ENCODE results near the gene TEX9. TPM values are rescaled to one million over a fixed set of nuclear protein-coding genes. Genes with fewer than 3 reads are reported as not detected.
"Not testable (repeated sequence)": the region's sequence is repeated elsewhere in the genome, so short reads cannot be mapped to it uniquely, and the experiment has no call there.

Gene TEX9
- total RNA-seq (2014; rRNA removed; shearing (Covaris generic)): 0.16 and 1.2 TPM in 2 replicates

DNA sequence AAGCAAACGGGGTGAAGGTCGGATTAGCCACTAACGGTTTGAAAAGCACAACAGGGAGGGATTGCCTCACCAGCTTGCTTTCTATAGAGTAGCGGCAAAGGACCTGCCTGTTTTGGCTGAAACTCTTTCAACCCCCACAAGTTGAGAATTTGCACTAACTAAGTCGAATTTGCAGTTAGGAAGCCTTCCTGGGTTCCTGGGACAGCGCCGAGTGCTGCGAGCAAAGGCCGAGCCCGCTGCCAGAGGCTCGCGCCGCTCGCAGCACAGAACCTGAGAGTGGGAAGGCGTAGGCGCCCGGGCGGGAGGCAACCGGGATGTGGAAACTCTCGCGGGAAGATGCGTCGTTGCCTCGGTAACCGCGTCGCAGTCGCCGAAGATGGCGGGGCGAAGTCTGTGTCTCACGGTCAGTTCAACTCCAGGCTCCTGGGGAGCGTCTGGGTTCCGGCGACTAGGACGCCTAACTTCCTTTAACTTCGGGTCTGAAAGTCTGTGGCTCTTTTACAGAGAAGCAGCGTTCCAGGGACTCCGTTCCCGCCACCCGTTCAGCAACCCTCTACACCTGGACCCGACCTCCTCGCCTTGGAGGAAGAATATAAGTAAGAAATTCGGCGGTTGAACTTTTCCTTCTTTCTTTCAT lies at the start of gene TEX9:
TEX9 (plus strand) TSS at position 352 of the 637 bp plus-strand sequence; CDS start at position 377, 25 bp downstream.
- peaks cover 8% of the 10 kb centered on the region for H3K27me3 ChIP-seq (replicated peaks)
- peaks cover 9% of the 10 kb centered on the region for H3K4me1 ChIP-seq (replicated peaks)
- H3K4me3 ChIP-seq: peak within 1 kb of the TSS; percentile 49
- H3K9me3 ChIP-seq (replicated peaks): no peaks in the 10 kb centered on the region
- H3K27ac ChIP-seq: no peak within 1 kb of the TSS
- H3K36me3 ChIP-seq: no peaks in the 10 kb centered on the region
- peak; percentile 73 to 84 for DNase-seq (ENCODE audit: low read depth in 1 of 2, low spot score in 2 of 2)

DNA sequence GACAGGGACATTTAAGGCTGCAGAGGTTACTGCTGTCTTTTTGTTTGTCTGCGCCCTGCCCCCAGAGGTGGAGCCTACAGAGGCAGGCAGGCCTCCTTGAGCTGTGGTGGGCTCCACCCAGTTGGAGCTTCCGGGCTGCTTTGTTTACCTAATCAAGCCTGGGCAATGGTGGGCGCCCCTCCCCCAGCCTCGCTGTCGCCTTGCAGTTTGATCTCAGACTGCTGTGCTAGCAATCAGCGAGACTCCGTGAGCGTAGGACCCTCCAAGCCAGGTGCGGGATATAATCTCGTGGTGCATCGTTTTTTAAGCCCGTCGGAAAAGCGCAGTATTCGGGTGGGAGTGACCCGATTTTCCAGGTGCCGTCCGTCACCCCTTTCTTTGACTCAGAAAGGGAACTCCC lies 48.7 kb upstream of the TEX9 start:
- H3K36me3 ChIP-seq; H3K4me1 ChIP-seq (replicated peaks); H3K9me3 ChIP-seq (replicated peaks); DNase-seq (ENCODE audit: low read depth in 1 of 2, low spot score in 2 of 2); H3K27me3 ChIP-seq (replicated peaks); H3K27ac ChIP-seq; H3K4me3 ChIP-seq: not testable (repeated sequence)

DNA sequence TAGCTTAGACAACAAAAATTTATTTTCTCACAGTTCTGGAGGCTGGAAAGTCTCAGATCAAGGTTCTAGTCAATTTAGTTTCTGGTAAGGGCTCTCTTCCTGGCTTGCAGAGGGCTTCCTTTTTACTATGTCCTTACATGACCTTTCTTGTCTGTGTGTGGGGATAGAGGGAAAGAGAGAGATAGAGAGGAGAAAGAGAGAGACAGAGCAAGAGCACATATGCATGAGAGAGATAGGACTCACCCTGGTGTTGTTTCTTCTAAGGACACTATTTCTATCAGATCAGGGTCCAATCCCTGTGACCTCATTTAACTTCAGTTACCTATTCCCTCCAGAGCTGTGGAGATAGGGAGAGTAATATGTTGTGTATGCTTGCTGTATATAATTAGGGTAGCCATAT lies 44.9 kb upstream of the TEX9 start:
- DNase-seq (ENCODE audit: low read depth in 1 of 2, low spot score in 2 of 2): no peak
- Histone ChIP-seq H3K36me3 (no peaks in the 10 kb centered on the region), H3K27ac (no peak overlapping the region), H3K27me3 (replicated peaks) (0 out of 2 replicates have a peak, but pooled peaks cover 2% of the 10 kb centered on the region), H3K4me1 (replicated peaks) (peaks cover 8% of the 10 kb centered on the region), H3K4me3 (no peak overlapping the region), H3K9me3 (replicated peaks) (no peaks in the 10 kb centered on the region)

DNA sequence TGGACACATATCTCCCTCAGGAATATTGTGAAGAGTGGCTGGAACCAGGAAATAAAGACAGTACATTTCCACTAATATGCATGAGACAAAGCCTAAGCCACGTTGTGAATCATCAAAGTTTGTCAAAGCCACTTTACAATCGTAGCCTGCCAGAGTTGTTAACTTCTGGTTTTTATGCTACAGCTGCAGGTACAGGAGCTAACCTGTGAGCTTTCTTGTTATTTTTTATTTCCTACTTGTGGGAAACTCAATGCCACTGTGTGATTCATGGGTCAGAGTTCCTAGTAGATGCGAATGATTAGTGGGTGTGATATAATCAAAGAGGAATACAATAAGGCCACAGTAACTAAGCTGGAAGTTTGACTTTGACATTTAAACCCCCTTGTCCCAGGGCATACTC lies 44.4 kb upstream of the TEX9 start:
- peaks cover 8% of the 10 kb centered on the region for H3K4me1 ChIP-seq (replicated peaks)
- H3K27ac ChIP-seq: no peak overlapping the region
- H3K4me3 ChIP-seq: no peak overlapping the region
- 0 out of 2 replicates have a peak, but pooled peaks cover 2% of the 10 kb centered on the region for H3K27me3 ChIP-seq (replicated peaks)
- DNase-seq (ENCODE audit: low read depth in 1 of 2, low spot score in 2 of 2): no peak
- no peaks in the 10 kb centered on the region for H3K36me3 ChIP-seq
- H3K9me3 ChIP-seq (replicated peaks): no peaks in the 10 kb centered on the region

DNA sequence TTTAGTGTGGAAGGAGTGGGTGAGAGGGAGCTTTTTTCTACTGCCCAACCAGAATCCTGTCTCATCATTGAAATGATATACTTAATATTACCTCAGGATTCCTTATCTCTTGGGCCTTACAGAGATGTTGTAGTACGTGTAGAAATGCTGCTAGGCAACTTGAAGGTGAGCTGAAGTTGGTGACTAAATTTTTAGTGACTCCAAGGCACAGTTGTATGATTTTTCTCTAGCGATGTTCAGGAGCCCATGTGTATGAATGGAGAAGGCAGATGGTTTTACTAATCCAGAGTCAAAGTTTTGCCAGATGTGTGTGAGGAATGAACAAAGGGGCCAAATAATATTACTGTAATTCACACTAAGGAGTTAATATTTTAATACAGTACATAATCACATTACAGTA lies 42.8 kb upstream of the TEX9 start:
- Histone ChIP-seq H3K27me3 (replicated peaks) (0 out of 2 replicates have a peak, but pooled peaks cover 2% of the 10 kb centered on the region), H3K4me3 (no peak overlapping the region), H3K27ac (no peak overlapping the region), H3K36me3 (no peaks in the 10 kb centered on the region), H3K4me1 (replicated peaks) (peaks cover 8% of the 10 kb centered on the region), H3K9me3 (replicated peaks) (no peaks in the 10 kb centered on the region)
- DNase-seq (ENCODE audit: low read depth in 1 of 2, low spot score in 2 of 2): no peak

DNA sequence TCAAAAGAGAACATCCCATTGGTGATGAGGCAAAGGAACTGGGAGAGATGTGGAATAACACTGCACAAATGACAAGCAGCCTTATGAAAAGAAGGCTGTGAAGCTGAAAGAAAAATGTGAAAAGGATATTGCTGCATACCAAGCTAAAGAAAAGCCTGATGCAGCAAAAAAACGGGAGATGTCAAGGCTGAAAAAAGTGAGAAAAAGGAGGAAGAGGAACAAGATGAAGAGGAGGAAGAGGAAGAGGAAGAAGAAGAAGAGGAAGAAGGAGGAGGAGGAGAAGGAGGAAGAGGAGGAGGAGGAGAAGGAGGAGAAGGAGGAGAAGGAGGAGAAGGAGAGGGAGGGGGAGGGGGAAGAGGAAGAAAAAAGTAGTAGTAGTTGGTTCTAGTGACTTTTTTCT lies 41.8 kb upstream of the TEX9 start:
- DNase-seq (ENCODE audit: low read depth in 1 of 2, low spot score in 2 of 2): no peak
- Histone ChIP-seq H3K9me3 (replicated peaks) (no peaks in the 10 kb centered on the region), H3K27ac (no peak overlapping the region), H3K4me1 (replicated peaks) (peaks cover 8% of the 10 kb centered on the region), H3K4me3 (no peak overlapping the region), H3K27me3 (replicated peaks) (no peaks in the 10 kb centered on the region), H3K36me3 (no peaks in the 10 kb centered on the region)

DNA sequence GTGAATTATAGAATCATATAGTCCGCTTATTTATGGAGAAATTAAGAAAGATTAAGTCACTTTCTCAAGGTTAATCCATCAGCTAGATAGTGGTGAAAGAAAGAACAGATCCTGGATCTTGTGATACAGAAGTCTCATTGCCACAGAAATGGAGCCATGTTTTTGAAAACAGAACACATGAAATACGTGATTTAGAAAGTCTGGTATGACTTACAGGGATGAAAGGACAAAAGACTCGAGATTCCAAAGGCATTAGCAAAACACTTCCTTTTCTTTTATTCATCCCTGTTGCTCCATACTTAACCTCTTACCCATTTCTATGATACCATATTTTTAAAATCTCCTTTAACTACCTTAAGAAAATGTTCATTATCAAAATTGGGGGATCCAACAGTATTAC lies 40.0 kb upstream of the TEX9 start:
- no peak for DNase-seq (ENCODE audit: low read depth in 1 of 2, low spot score in 2 of 2)
- Histone ChIP-seq H3K4me1 (replicated peaks) (peaks cover 8% of the 10 kb centered on the region), H3K4me3 (no peak overlapping the region), H3K27me3 (replicated peaks) (no peaks in the 10 kb centered on the region), H3K9me3 (replicated peaks) (no peaks in the 10 kb centered on the region), H3K36me3 (no peaks in the 10 kb centered on the region), H3K27ac (no peak overlapping the region)

DNA sequence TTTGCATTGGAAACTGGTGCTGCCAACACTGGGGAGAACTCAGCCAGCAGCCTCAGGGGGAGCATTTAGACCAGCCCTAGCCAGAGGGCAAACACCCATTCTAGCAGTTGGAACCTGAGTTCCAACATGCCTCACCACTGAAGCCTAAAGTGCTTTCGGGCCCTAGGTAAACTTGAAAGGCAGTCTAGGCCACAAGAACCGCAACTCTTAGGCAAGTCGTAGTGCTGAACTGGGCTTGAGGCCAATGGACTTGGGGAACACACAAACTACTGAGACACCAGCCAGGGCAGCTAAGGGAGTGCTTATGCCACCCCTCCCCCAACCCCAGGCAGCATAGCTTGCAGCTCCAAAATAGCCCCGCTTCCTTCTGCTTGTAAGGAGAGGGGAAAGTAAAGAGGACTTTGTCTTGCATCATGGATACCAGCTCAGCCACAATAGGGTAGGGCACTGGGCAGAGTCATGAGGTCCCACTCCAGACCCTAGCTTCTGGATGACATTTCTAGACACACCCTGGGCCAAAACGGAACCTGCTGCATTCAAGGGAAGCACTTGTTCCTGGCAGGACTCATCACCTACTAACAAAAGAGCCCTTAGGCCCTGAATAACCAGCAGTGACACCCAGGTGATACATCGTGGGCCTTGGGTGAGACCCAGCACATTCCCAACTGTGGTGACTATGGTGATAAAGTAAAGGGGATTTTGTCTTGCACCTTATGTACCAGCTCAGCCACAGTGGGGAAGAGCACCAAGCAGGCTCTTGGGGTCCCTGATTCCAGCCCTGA lies 37.3 kb upstream of the TEX9 start:
- DNase-seq (ENCODE audit: low read depth in 1 of 2, low spot score in 2 of 2): no peak
- no peaks in the 10 kb centered on the region for H3K27me3 ChIP-seq (replicated peaks)
- no peaks in the 10 kb centered on the region for H3K9me3 ChIP-seq (replicated peaks)
- no peaks in the 10 kb centered on the region for H3K36me3 ChIP-seq
- H3K27ac ChIP-seq: no peak overlapping the region
- no peak overlapping the region for H3K4me3 ChIP-seq
- H3K4me1 ChIP-seq (replicated peaks): peaks cover 8% of the 10 kb centered on the region

DNA sequence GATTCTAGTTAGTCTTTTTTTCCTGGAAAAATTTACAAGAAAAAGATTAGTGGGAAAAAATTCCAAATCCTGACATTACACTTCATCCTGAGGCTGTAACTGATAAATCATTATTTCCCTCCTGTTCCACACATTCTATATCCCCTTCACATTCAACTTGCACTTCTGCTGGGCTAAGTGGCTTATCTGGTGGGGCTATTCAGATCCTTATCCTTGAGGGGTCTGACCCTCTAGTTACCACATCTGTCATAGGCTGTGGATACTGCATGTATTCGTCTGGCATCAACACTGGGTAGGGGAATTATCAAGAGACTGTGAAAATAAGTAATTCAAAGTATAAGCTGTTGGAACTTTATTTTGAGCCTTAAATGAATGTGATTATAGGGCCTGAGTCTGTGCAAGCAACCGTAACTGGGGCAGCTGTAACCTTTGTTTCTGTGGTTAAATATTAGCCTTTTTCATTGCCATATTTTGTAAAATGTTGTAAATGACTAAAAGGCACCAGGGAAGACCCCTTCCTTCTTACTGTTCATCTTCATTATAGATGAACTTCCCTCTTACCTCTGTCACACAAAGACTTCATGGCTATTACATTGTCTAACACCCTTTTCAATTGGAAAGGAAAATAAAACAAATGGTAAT lies 28.0 kb upstream of the TEX9 start:
- H3K4me3 ChIP-seq: no peak overlapping the region
- no peaks in the 10 kb centered on the region for H3K36me3 ChIP-seq
- H3K27ac ChIP-seq: no peak overlapping the region
- no peak for DNase-seq (ENCODE audit: low read depth in 1 of 2, low spot score in 2 of 2)
- H3K9me3 ChIP-seq (replicated peaks): 0 out of 2 replicates have a peak, but pooled peaks cover 5% of the 10 kb centered on the region
- no peaks in the 10 kb centered on the region for H3K4me1 ChIP-seq (replicated peaks)
- no peaks in the 10 kb centered on the region for H3K27me3 ChIP-seq (replicated peaks)

DNA sequence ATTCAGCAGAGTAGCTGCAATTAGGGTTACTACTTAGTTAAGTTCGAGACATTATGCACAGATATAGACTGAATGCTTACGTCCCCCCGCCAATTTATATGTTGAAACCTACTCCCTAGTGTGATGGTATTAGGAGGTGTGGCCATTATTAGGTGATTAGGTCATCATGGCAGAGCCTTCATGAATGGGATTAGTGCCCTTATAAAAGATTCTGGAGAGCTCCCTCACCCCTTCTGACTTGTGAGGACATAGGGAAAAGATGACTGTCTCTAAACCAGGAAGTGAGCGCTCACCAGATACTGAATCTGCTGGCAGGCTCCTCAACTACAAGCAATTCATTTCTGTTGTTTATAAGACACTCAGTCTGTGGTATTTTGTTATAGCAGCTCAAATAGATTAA lies 25.6 kb upstream of the TEX9 start:
- DNase-seq (ENCODE audit: low read depth in 1 of 2, low spot score in 2 of 2): no peak

DNA sequence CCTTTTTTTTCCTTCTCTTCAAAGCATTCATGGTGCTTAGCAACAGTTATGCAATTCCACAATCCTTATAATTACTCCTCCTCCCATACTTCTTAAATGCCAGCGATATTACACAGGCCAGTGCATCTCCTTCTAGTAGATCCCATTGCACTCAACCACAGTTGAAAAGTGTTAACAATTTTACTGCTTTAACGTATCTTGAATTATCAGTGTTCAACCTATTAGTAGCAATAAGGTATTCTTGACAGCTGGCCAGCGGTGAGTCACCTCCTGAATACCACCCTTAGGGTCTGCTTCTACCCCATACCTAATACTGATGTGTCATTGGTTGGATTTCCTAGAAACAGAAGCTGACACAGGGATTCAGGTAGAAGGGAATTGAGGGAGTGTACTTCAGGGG lies 24.0 kb upstream of the TEX9 start:
- no peaks in the 10 kb centered on the region for H3K27me3 ChIP-seq (replicated peaks)
- no peak for DNase-seq (ENCODE audit: low read depth in 1 of 2, low spot score in 2 of 2)
- no peaks in the 10 kb centered on the region for H3K36me3 ChIP-seq
- H3K27ac ChIP-seq: no peak overlapping the region
- H3K4me3 ChIP-seq: no peak overlapping the region
- no peaks in the 10 kb centered on the region for H3K9me3 ChIP-seq (replicated peaks)
- H3K4me1 ChIP-seq (replicated peaks): no peaks in the 10 kb centered on the region

More for the DNA sequence above, 25.6 kb upstream of the TEX9 start:
- no peaks in the 10 kb centered on the region for H3K9me3 ChIP-seq (replicated peaks)
- H3K27me3 ChIP-seq (replicated peaks): no peaks in the 10 kb centered on the region
- H3K27ac ChIP-seq: no peak overlapping the region
- H3K4me3 ChIP-seq: no peak overlapping the region
- H3K36me3 ChIP-seq: no peaks in the 10 kb centered on the region
- no peaks in the 10 kb centered on the region for H3K4me1 ChIP-seq (replicated peaks)

DNA sequence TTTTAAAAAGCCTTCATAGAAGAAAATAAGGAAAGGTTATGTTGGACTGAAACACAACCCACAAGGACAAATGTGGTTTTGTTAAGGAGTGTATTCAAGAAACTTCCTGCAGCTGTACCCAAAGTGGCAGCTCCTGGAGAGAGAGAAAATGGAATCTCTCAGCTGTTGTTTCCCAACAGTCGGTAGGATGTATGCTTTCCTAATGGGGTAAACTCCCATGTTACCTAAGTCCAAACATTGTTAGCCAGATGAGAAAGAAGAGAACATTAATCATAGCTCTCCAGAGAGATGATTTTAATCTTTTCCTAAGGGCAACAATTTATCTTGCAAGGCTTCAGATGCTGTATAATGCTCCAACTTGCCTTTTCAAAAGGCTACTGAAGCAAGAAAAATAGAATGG lies 22.6 kb upstream of the TEX9 start:
- Histone ChIP-seq H3K4me1 (replicated peaks) (no peaks in the 10 kb centered on the region), H3K27me3 (replicated peaks) (no peaks in the 10 kb centered on the region), H3K4me3 (no peak overlapping the region), H3K27ac (no peak overlapping the region), H3K9me3 (replicated peaks) (no peaks in the 10 kb centered on the region), H3K36me3 (no peaks in the 10 kb centered on the region)
- no peak for DNase-seq (ENCODE audit: low read depth in 1 of 2, low spot score in 2 of 2)

DNA sequence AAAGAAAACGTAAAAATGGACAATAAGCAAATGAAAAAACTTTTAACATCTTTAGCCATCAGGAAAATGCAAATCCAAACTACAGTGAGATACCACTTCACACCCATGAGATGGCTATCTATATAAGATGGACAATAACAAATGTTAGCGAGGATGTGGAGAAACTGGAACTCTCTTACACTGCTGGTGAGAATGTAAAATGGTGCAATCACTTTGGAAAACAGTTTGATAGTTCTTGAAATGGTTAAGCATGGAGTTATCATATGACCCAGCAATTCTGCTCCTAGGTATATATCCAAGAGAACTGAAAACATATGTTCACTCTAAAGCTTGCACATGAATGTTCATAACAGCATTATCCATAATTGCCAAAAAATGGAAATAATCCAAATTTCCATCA lies 21.3 kb upstream of the TEX9 start:
- DNase-seq (ENCODE audit: low read depth in 1 of 2, low spot score in 2 of 2): no peak
- Histone ChIP-seq H3K27me3 (replicated peaks) (no peaks in the 10 kb centered on the region), H3K4me3 (no peak overlapping the region), H3K27ac (no peak overlapping the region), H3K36me3 (no peaks in the 10 kb centered on the region), H3K9me3 (replicated peaks) (no peaks in the 10 kb centered on the region), H3K4me1 (replicated peaks) (no peaks in the 10 kb centered on the region)

DNA sequence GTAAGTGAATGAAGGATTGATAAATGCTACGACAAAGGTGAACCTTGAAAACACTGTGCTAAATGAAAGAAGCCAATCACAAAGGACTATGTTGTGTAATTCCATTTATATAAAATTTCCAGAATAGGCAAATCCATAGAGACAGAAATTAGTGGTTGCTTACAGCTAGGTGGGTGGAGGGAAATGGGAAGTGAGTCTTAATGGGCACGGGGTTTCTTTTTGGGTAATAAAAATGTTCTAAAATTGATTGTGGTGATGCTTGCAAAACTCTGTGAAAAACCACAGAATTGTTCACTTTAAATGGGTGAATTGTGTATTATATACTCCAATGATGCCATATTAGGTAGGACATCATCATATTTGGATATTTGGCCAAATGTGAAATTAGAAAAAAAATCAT lies 20.9 kb upstream of the TEX9 start:
- Histone ChIP-seq H3K9me3 (replicated peaks) (no peaks in the 10 kb centered on the region), H3K4me1 (replicated peaks) (no peaks in the 10 kb centered on the region), H3K4me3 (no peak overlapping the region), H3K27me3 (replicated peaks) (no peaks in the 10 kb centered on the region), H3K36me3 (no peaks in the 10 kb centered on the region), H3K27ac (no peak overlapping the region)
- no peak for DNase-seq (ENCODE audit: low read depth in 1 of 2, low spot score in 2 of 2)
